Measurements from ENCODE around the gene CCDC175.

Gene CCDC175

DNA sequence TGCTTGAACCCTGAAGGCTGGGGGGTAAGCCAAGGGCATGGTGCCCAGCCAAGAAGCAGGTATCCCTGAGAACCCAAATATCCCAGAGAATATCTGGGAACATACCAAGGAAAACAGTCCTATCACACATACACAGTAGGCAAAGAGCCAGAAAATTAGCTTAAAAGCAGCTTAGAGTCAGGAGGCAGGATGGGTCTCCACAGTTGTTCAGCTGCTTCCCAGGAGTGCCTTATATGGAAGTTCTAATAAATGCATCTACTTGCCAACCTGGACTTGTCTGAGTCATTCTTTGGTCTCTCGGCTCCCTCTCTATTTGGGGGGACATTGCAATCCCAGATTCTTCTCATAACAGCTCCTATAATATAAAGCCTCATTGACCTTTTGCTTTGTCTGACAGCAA is 102.4 kb downstream of the CCDC175 start:
- TF ChIP-seq, protein P1, sequence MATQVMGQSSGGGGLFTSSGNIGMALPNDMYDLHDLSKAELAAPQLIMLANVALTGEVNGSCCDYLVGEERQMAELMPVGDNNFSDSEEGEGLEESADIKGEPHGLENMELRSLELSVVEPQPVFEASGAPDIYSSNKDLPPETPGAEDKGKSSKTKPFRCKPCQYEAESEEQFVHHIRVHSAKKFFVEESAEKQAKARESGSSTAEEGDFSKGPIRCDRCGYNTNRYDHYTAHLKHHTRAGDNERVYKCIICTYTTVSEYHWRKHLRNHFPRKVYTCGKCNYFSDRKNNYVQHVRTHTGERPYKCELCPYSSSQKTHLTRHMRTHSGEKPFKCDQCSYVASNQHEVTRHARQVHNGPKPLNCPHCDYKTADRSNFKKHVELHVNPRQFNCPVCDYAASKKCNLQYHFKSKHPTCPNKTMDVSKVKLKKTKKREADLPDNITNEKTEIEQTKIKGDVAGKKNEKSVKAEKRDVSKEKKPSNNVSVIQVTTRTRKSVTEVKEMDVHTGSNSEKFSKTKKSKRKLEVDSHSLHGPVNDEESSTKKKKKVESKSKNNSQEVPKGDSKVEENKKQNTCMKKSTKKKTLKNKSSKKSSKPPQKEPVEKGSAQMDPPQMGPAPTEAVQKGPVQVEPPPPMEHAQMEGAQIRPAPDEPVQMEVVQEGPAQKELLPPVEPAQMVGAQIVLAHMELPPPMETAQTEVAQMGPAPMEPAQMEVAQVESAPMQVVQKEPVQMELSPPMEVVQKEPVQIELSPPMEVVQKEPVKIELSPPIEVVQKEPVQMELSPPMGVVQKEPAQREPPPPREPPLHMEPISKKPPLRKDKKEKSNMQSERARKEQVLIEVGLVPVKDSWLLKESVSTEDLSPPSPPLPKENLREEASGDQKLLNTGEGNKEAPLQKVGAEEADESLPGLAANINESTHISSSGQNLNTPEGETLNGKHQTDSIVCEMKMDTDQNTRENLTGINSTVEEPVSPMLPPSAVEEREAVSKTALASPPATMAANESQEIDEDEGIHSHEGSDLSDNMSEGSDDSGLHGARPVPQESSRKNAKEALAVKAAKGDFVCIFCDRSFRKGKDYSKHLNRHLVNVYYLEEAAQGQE (IDR thresholded peaks at IDR 0.05; ENCODE audit: insufficient read depth in 1 of 2, low read depth in 2 of 2, low read length in 2 of 2): no peak
- no peak for TF ChIP-seq SIN3A (IDR thresholded peaks at IDR 0.05; ENCODE audit: borderline replicate concordance, insufficient read depth, low read length)
- TF ChIP-seq FOXP2 (optimal IDR thresholded peaks at IDR 0.05; ENCODE audit: borderline replicate concordance, extremely low read depth, extremely low read length, insufficient read depth): no peak
- no peak for TF ChIP-seq TAF1 (IDR thresholded peaks at IDR 0.05; ENCODE audit: borderline replicate concordance, insufficient read depth, low read length)
- no peak for TF ChIP-seq POLR2AphosphoS5 (IDR thresholded peaks at IDR 0.05; ENCODE audit: low read depth, low read length)

DNA sequence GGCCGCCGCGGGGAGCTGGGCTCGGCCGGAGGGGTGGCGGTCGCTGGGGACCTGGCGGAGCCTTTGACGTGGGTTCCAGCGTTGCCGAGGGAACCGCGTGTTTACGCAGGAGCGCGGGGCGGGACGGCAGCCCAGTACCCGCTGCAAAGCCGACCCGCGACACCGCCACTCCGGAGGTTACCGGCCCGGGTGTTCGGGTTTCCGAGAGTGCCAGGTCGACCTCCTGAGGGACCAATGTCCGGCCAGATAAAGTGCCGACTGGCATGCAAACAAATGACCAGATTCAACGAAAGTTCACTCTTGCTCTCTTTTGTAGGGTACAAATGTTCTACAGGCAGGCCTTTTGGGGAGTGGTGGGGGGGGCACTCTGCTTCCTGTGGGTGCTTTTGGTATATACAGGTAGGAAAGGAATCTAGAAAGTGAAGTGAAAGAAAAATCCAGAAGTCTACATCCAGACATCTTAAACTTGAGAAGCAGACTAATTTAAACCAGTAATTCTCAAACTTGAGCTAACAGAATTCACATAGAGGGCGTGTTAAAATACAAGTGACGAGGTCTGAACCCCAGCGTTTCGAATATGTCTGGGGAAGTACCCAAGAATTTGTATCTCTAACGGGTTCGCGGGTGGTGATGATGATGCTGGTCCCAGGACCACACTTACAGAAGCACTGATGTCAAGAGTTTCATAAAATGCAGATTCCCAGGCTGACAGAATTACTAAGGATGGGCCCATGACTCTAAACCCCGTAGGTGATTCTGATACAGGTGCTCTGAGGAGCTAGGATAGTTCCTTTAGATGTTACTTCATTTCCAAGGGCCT is 111.1 kb downstream of the CCDC175 start, which contains the start of gene GPR135:
GPR135 (minus strand) TSS at position 65 of the 820 bp plus-strand sequence. CDS start 154 bp downstream, outside the sequence.
- TF ChIP-seq, protein P1 (IDR thresholded peaks at IDR 0.05; ENCODE audit: insufficient read depth in 1 of 2, low read depth in 2 of 2, low read length in 2 of 2): no peak
- TF ChIP-seq FOXP2 (optimal IDR thresholded peaks at IDR 0.05; ENCODE audit: borderline replicate concordance, extremely low read depth, extremely low read length, insufficient read depth) (no peak), TAF1 (IDR thresholded peaks at IDR 0.05; ENCODE audit: borderline replicate concordance, insufficient read depth, low read length) (no peak), SIN3A (IDR thresholded peaks at IDR 0.05; ENCODE audit: borderline replicate concordance, insufficient read depth, low read length) (no peak), POLR2AphosphoS5 (IDR thresholded peaks at IDR 0.05; ENCODE audit: low read depth, low read length) (no peak)

DNA sequence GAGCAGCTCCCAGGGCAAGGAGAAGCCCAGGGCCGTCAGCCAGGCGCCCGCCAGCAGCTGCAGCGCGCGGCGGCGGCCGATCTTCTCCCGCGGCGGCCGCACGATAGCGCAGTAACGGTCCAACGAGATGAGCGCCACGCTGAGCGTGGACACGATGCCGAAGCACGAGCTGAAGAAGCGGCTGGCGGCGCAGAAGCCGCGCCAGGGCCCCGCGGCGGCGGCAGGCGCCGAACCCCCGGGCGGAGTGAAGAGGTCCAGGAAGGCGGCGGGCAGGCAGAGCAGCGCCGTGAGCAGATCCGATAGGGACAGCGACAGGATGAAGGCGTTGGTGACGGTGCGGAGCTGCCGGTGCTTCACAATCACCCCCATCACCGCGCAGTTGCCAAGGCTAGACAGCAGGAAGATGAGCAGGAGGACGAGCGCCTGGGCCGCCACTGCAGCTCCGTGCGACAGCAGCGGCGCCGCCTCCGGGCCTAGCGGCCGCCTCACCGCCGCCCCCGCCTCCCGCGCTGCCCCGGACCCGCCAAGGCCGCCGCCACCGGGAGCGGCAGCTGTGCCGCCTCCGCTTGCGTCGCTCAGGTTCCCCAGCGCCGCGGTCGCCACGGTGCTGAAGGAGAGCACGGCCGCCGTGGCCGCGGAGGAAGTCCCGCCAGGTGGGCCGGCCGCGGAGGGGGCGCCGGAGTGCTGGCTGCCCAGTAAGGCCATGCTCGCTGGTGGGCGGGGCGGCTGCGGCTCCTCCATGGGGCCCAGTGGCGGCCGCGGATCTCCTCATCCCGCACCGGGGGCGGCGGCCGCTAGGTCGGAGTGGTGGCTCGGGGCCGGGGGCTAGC is 111.9 kb downstream of the CCDC175 start:
- TF ChIP-seq TAF1 (IDR thresholded peaks at IDR 0.05; ENCODE audit: borderline replicate concordance, insufficient read depth, low read length) (no peak), SIN3A (IDR thresholded peaks at IDR 0.05; ENCODE audit: borderline replicate concordance, insufficient read depth, low read length) (no peak), FOXP2 (optimal IDR thresholded peaks at IDR 0.05; ENCODE audit: borderline replicate concordance, extremely low read depth, extremely low read length, insufficient read depth) (no peak), POLR2AphosphoS5 (IDR thresholded peaks at IDR 0.05; ENCODE audit: low read depth, low read length) (no peak)
- TF ChIP-seq, protein P1 (IDR thresholded peaks at IDR 0.05; ENCODE audit: insufficient read depth in 1 of 2, low read depth in 2 of 2, low read length in 2 of 2): no peak

DNA sequence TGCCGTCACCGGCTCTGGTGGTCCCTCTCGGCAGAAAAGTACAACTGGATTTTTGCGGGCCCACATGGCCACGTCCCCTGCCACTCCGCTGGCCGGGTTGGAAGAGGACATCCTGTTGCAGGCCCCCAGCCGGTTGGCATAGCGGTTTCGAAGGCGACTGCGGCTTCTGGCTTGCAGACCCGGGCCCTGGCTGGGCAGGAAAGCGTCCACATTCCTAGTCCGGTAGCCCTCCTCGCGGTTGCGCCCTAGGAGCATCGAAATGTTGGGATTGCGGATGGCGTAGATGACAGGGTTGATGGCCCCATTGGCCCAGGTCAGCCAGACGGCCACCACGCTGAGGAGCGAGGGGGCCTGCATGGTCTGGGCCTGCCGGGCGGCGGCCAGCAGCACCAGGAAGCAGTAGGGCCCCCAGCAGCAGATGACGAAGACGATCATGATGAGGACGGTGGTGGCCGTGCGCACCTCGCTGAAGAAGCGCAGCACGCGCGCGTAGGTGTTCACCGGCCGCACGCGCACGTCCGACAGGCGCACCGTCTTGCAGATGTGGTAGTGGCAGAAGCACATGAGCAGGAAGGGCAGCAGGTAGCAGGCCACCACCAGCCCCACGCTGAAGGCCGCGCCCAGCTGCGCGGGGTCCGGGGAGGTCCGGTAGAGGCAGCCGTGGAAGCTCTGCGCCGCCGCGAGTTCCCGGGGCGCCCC is 112.7 kb downstream of the CCDC175 start:
- TF ChIP-seq POLR2AphosphoS5 (IDR thresholded peaks at IDR 0.05; ENCODE audit: low read depth, low read length): no peak
- TF ChIP-seq, protein P1 (IDR thresholded peaks at IDR 0.05; ENCODE audit: insufficient read depth in 1 of 2, low read depth in 2 of 2, low read length in 2 of 2): no peak
- no peak for TF ChIP-seq SIN3A (IDR thresholded peaks at IDR 0.05; ENCODE audit: borderline replicate concordance, insufficient read depth, low read length)
- no peak for TF ChIP-seq TAF1 (IDR thresholded peaks at IDR 0.05; ENCODE audit: borderline replicate concordance, insufficient read depth, low read length)
- no peak for TF ChIP-seq FOXP2 (optimal IDR thresholded peaks at IDR 0.05; ENCODE audit: borderline replicate concordance, extremely low read depth, extremely low read length, insufficient read depth)
